Body of pancreas (tissue), 4 donors: Measurements from ENCODE around the gene CDHR1.

Experiments
- POLR2A ChIP-seq, 3 donors: fragments of 450-650 bp; IDR thresholded peaks; one replicate each; pipeline ENCODE4 v1.6.1; 2016; ENCODE audit warnings: antibody characterized with exemption in 3 of 3, mild to moderate bottlenecking in 2 of 3
- TF ChIP-seq, protein P1 (sequence below), 7 experiments: fragments of 450-650 bp in 4 of 7; fragments of 200-600 bp in 3 of 7; sonication (generic) in 3 of 7; IDR thresholded peaks; one replicate each; pipeline ENCODE4 v1.5.1; 2016 to 2019; ENCODE audit warnings: antibody characterized with exemption in 7 of 7

DNA sequence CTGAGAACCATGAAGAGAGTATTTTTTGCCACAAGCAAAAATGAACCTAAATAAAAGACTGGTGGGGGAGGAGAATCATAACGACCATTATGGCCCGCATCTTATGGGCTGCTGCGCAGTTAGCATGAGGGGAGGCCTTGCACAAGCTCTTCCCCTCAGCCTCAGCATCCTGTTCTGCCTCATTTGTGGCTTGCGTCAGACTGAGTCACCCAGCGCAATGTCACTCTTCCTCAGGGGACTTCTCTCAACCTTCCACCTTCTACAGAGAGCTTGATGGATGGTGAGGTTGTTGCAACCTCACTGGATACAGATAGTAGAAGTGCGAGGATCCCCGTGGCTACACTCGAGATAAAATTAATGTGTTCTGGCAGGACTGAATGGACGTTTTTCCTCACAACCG is 37.6 kb upstream of the CDHR1 start:
- TF ChIP-seq, protein P1, sequence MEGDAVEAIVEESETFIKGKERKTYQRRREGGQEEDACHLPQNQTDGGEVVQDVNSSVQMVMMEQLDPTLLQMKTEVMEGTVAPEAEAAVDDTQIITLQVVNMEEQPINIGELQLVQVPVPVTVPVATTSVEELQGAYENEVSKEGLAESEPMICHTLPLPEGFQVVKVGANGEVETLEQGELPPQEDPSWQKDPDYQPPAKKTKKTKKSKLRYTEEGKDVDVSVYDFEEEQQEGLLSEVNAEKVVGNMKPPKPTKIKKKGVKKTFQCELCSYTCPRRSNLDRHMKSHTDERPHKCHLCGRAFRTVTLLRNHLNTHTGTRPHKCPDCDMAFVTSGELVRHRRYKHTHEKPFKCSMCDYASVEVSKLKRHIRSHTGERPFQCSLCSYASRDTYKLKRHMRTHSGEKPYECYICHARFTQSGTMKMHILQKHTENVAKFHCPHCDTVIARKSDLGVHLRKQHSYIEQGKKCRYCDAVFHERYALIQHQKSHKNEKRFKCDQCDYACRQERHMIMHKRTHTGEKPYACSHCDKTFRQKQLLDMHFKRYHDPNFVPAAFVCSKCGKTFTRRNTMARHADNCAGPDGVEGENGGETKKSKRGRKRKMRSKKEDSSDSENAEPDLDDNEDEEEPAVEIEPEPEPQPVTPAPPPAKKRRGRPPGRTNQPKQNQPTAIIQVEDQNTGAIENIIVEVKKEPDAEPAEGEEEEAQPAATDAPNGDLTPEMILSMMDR (IDR thresholded peaks at IDR 0.05) = no peak
- no peak for TF ChIP-seq POLR2A (IDR thresholded peaks at IDR 0.05)
